AG10803 (cell line): Measurements from ENCODE around the gene OGFOD3.
"Not testable (repeated sequence)": the region's sequence is repeated elsewhere in the genome, so short reads cannot be mapped to it uniquely, and the experiment has no call there.

ENCODE experiments used
- DNase-seq: peaks from one replicate; pipeline ENCODE4 v3.0.0; 2010; ENCODE audit warnings: low read depth
- H3K4me3 ChIP-seq: 2 replicates; pipeline ENCODE4 v1.5.1; 2011; ENCODE audit warnings: mild to moderate bottlenecking, low read length, control low read depth
- TF ChIP-seq, protein P1 (sequence below): conservative IDR thresholded peaks from 2 replicates; pipeline ENCODE4 v1.5.1; 2011; ENCODE audit warnings: mild to moderate bottlenecking, low read length, control low read depth, inconsistent platforms

The OGFOD3 gene

DNA sequence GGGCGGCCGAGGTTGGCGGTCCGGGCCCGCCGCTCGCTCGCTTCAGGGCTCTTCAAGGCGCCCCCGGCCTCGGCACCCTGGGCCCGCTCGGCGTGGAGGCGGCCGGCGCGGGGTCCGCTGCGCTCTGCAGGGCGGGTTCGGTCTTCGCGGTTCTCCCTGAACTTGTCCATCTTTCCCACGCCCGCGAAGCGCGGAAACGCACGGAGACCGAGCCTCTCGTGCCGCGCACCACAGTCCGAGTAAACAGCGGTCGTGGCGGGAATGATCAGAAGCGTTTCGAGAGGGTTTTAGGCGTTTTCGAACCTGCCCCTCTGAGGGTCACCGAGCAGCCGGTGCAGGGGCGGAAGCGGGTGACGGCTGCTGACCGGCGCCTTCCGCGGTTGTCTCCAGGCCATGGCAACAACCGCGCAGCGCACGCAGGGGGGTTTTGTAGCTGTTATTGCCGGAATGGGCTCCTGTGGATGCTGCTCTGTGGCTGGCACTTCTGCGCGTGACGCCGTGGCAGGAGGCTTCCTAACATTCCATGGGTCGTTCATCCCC is 40.6 kb upstream of the OGFOD3 start:
- TF ChIP-seq, protein P1, sequence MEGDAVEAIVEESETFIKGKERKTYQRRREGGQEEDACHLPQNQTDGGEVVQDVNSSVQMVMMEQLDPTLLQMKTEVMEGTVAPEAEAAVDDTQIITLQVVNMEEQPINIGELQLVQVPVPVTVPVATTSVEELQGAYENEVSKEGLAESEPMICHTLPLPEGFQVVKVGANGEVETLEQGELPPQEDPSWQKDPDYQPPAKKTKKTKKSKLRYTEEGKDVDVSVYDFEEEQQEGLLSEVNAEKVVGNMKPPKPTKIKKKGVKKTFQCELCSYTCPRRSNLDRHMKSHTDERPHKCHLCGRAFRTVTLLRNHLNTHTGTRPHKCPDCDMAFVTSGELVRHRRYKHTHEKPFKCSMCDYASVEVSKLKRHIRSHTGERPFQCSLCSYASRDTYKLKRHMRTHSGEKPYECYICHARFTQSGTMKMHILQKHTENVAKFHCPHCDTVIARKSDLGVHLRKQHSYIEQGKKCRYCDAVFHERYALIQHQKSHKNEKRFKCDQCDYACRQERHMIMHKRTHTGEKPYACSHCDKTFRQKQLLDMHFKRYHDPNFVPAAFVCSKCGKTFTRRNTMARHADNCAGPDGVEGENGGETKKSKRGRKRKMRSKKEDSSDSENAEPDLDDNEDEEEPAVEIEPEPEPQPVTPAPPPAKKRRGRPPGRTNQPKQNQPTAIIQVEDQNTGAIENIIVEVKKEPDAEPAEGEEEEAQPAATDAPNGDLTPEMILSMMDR, result no peak
- H3K4me3 ChIP-seq, result peak overlapping the region; percentile 86
- DNase-seq, result peak; percentile 23

DNA sequence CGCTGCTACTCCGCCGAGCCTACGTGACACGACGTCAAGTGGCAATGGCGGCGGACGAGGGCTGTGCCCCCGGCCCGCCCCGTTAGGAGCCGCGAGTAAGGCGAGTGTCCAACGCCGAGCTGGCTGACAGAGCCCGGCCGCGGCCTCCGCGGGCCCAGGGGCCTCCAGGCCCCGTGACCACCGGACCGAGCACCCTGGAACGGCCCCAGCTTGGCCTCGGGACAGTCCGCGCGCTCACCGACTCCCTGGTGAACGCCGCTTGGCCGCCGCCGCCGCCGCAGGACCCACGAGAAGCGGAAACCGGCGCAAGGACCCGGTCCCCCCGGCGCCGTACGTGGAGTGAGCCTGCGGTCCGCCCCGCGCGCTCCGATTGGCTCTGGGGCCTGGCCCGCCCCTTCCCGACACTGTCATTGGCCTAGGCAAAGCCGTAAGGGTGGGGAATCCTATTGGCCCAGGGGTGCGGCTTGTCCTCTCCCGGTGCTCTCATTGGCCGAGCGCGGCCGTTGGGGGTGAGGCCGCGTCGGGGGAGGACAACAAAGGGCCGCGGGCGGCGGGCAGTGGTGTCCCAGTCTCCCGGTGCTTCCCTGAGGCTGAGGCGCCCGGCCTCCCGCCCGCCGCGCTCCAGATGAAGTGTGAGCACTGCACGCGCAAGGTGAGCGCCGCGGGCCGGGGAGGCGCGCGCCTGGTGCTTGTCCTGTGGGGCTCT is 39.9 kb upstream of the OGFOD3 start, which contains the start of gene NARF:
Gene NARF, plus strand, starts transcription at position 563 of the 706 bp plus-strand sequence. Its CDS starts 63 bp downstream, at position 626.
- DNase-seq, result peak; percentile 99
- H3K4me3 ChIP-seq, result peak within 1 kb of the TSS; percentile 86
- TF ChIP-seq, protein P1, result no peak

DNA sequence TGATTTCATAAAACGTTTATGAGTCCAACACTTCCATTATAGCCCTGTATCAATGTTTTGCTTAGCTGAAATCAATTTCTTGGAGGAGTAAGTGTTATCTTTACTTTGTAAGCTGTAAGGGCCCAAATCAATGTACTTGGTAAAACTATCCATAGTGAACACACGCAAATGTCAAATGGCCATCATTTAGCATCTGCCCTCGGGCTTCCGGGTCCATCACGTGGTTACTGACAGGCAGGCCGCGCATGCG is 39.5 kb upstream of the OGFOD3 start:
- TF ChIP-seq, protein P1, result no peak
- H3K4me3 ChIP-seq, result peak overlapping the region; percentile 64
- no peak for DNase-seq

DNA sequence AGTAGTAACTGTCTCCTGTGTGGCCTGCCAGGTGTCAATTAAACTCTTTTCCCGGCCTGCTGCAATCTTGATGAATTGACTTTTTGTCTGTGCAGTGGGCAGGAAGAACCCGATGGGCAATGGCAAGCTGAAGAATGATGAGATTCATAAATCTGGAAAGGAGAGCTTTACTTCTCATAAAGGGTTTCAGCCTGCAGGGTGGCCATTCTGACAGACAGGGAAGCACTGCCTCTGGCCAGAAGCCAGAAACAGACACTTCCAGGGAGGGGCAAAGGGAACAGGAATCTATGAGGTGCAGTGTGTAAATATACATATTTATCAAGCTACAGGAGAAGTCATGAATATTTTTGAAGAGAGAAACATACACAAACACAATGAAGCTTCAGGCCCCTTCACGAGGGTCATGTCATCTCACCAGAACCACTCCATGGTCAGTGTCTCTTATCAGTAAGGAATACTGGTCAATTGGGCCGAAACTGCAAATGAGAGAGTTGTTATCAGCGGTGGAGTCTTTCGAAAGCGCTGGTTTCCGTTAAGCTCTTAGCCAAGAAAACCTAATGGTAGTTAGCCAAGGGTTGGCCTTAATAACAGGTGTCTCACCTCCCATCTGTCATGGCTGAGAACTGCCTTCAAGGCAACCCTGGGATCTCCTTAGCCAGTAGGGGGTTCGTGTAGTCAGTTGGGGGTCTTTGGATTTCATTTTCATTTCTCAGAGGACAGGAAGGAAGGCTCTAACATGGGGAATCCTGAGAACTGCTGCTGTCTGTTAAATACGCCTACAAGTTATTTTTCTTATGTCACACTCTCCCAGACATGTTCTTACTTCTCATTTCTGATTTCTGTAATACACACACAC is 38.9 kb upstream of the OGFOD3 start:
- peak overlapping the region; percentile 64 for H3K4me3 ChIP-seq
- DNase-seq, result no peak
- TF ChIP-seq, protein P1, result no peak

DNA sequence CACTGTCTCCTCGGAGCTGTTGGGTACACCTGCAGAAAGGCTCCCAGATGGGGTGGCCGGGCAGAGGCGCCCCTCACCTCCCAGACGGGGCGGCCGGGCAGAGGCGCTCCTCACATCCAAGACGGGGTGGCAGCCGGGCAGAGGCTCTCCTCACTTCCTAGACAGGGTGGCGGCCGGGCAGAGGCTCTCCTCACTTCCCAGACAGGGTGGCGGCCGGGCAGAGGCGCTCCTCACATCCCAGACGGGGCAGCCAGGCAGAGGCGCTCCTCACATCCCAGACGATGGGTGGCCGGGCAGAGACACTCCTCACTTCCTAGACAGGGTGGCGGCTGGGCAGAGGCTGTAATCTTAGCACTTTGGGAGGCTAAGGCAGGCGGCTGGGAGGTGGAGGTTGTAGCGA is 35.3 kb upstream of the OGFOD3 start:
- not testable (repeated sequence) for H3K4me3 ChIP-seq

DNA sequence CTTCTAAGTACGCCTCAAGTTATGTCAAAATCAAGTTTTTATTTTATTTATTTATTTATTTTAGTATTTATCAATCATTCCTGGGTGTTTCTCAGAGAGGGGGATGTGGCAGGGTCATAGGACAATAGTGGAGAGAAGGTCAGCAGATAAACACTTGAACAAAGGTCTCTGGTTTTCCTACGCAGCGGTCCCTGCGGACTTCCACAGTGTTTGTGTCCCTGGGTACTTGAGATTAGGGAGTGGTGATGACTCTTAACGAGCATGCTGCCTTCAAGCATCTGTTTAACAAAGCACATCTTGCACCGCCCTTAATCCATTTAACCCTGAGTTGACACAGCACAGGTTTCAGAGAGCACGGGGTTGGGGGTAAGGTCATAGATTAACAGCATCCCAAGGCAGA is 34.8 kb upstream of the OGFOD3 start:
- H3K4me3 ChIP-seq, DNase-seq: not testable (repeated sequence)

More for the DNA sequence above, 35.3 kb upstream of the OGFOD3 start:
- DNase-seq, result not testable (repeated sequence)

DNA sequence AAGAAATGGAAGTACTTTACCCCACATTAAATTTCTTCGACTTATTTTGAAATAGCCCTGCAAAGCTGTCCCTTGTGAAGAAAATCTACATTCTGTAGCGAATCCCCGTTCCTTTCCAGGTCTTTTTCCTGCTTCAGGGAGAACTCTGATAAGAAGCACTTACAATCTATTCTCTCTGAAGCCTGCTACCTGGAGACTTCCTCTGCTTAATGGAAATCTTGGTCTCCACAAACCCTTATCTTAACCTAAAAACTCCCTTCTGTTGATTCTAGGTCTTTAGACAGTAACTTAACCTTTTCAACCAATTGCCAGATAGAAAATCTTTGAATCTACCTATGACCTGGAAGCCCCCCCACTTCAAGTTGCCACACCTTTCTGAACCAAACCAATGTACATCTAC is 33.8 kb upstream of the OGFOD3 start:
- TF ChIP-seq, protein P1, result no peak
- no peak for DNase-seq
- H3K4me3 ChIP-seq, result no peak overlapping the region
